Spinal cord (tissue), 10 donors: ENCODE data around the gene ATP10A. TPM values are rescaled to one million over a fixed set of nuclear protein-coding genes. Genes with fewer than 3 reads are reported as not detected.

ENCODE experiments used
- DNase-seq, 6 donors: peaks; one replicate each; pipeline versions ENCODE4 v3.0.0 to v3.0.0-alpha.2; 2013 to 2015; ENCODE audit warnings: low spot score in 6 of 6, low read depth in 4 of 6
- H3K27ac ChIP-seq: one replicate; pipeline ENCODE4 v1.5.1; 2013; ENCODE audit warnings: low read depth, low read length, control low read depth
- H3K27me3 ChIP-seq: one replicate; pipeline ENCODE4 v1.6.1; 2013; ENCODE audit warnings: low read length; ENCODE audit not compliant: control insufficient read depth, insufficient read depth
- H3K36me3 ChIP-seq: one replicate; pipeline ENCODE4 v1.6.1; 2013; ENCODE audit warnings: low read length; ENCODE audit not compliant: control insufficient read depth, insufficient read depth
- H3K4me1 ChIP-seq: one replicate; pipeline ENCODE4 v1.6.1; 2013; ENCODE audit warnings: low read length; ENCODE audit not compliant: control insufficient read depth, insufficient read depth
- H3K4me3 ChIP-seq: one replicate; pipeline ENCODE4 v1.5.1; 2013; ENCODE audit warnings: low read depth, low read length, control low read depth
- H3K9me3 ChIP-seq: one replicate; pipeline ENCODE4 v1.6.1; 2013; ENCODE audit warnings: low read length; ENCODE audit not compliant: control insufficient read depth, insufficient read depth
- WGBS: methylation state at CpG from one replicate; pipeline ENCODE4 v1.1.5; 2013; ENCODE audit warnings: missing lambda C conversion rate; ENCODE audit not compliant: insufficient coverage; 5-methylcytosine and 5-hydroxymethylcytosine counted together
- polyA plus RNA-seq, 2 donors: library from polyadenylated mRNA; unstranded; fragments of 120-200 nt; gene quantifications; one replicate each; pipeline ENCODE4 v1.2.1, GENCODE V29; 2013; ENCODE audit not compliant: insufficient read length in 2 of 2
- total RNA-seq, 2 donors: library from RNA; depleted of rRNA in 1 of 2; stranded (reverse); fragments of 120-200 nt in 1 of 2; fragments of >200 nt in 1 of 2; gene quantifications; one replicate each; pipeline versions ENCODE4 v1.2.3 to v1.2.4, GENCODE V29; 2013 to 2014
- donor health status: healthy.

Gene ATP10A
- total and polyA plus RNA-seq, 4 donors, result 3.6 to 5.4 (median 4.4) TPM

GRCh38 chr15:25849157-25849921, 13.8 kb downstream of the ATP10A start:
- Histone ChIP-seq H3K27ac (peak overlapping the region; percentile 65), H3K4me3 (no peak overlapping the region), H3K36me3 (no peaks in the 10 kb centered on the region), H3K27me3 (peaks cover 2% of the 10 kb centered on the region), H3K4me1 (peaks cover 29% of the 10 kb centered on the region), H3K9me3 (no peaks in the 10 kb centered on the region)
- DNase-seq, result peak in 4 of 6 donors; percentile 46 to 93 (median 62)
- 33% methylated on average over 7 of the region's 11 CpGs for WGBS

GRCh38 chr15:25848784-25849156, 14.4 kb downstream of the ATP10A start:
- H3K27ac ChIP-seq, result peak overlapping the region; percentile 65

DNA sequence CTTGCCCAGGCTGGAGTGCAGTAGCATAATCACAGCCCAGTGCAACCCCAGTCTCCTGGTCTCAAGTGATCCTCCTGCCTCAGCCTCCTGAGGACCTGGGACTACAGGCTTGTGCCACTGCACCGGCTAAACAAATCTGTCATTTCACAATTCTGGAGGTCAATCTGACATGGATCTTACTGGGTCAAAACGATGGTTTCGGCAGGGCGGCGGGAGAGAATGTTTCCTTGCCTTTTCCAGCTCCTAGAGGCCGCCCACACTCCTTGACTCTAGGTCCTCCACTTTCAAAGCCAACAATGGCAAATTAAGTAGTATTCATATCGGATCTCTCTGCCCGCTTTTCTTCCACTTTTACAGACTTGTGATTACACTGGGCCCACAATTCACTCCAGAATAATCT, 14.8 kb downstream of the ATP10A start:
- Histone ChIP-seq H3K27me3 (peaks cover 2% of the 10 kb centered on the region), H3K4me3 (no peak overlapping the region), H3K36me3 (no peaks in the 10 kb centered on the region), H3K4me1 (peaks cover 29% of the 10 kb centered on the region), H3K9me3 (no peaks in the 10 kb centered on the region), H3K27ac (no peak overlapping the region)
- no peak for DNase-seq
- WGBS, result 93% methylated on average over 7 of the region's 8 CpGs

More at GRCh38 chr15:25848784-25849156, 14.4 kb downstream of the ATP10A start:
- H3K36me3 ChIP-seq, result no peaks in the 10 kb centered on the region
- 66% methylated on average over 5 of the region's 5 CpGs for WGBS
- DNase-seq, result no peak
- peaks cover 29% of the 10 kb centered on the region for H3K4me1 ChIP-seq
- H3K27me3 ChIP-seq, result peaks cover 2% of the 10 kb centered on the region
- no peaks in the 10 kb centered on the region for H3K9me3 ChIP-seq
- no peak overlapping the region for H3K4me3 ChIP-seq

- no peak for DNase-seq
- Histone ChIP-seq H3K27ac (no peak overlapping the region), H3K4me1 (peaks cover 29% of the 10 kb centered on the region), H3K27me3 (peaks cover 2% of the 10 kb centered on the region), H3K36me3 (no peaks in the 10 kb centered on the region), H3K9me3 (no peaks in the 10 kb centered on the region), H3K4me3 (no peak overlapping the region)
- WGBS, result 55% methylated on average over 2 of the region's 2 CpGs
These were observed 16.1 kb downstream of the ATP10A start for GRCh38 chr15:25847051-25847450.

DNA sequence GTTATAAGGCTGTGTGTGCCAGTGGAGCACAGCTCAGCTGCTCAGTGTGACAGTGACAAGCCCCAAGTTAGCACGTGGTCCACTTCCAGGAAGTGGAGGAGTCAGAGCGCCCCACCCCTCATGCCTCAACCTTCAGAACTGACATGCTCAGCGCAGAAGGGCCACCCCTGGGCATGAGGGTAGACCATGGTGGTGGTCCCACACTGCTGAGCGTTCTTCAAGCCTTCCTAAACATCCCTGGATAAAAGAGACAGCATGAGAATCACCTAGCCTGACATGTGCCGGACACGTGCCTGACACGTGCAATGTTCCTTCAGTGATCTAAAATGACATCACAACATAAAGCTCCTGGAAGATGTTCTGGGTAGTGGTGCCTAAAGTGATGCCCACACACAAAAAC, 16.8 kb downstream of the ATP10A start:
- Histone ChIP-seq H3K4me1 (peaks cover 29% of the 10 kb centered on the region), H3K4me3 (no peak overlapping the region), H3K36me3 (no peaks in the 10 kb centered on the region), H3K27ac (no peak overlapping the region), H3K9me3 (no peaks in the 10 kb centered on the region), H3K27me3 (peaks cover 2% of the 10 kb centered on the region)
- WGBS, result 83% methylated on average over 4 of the region's 7 CpGs
- no peak for DNase-seq

DNA sequence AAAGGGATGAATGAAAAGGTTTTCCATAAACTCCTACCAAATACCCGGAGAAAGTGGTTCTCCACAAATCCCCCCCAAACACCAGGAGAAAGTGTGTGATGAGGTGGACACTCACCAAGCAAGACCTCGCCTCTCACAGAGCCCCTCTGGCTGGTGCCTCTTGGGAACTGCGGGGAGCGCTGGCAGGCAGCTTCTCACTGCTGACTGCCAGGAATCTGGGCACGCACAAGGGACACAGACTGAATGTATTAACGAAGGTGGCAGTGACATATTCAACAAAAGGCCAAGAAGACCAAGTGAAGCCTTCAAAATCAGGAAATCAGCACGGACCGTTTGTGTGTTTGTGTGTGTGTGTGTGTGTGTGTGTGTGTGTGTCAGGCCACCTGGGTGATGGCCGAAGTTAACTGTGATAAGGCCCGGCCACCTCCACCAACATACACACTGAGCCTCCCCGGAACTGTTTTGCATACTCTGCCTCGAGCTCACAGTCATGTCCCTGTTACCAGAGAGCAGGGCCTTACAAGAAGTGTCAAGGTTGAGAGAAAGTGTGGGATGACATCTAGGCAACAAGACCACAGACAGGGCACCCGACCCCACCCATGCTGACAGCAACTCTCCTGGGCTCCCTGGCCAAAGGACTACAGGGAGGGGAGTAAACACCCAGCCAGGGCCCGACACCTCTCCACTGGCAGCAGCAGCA, 18.0 kb downstream of the ATP10A start:
- no peaks in the 10 kb centered on the region for H3K9me3 ChIP-seq
- H3K27ac ChIP-seq, result no peak overlapping the region
- WGBS, result 58% methylated on average over 6 of the region's 14 CpGs
- H3K36me3 ChIP-seq, result no peaks in the 10 kb centered on the region
- no peaks in the 10 kb centered on the region for H3K27me3 ChIP-seq
- DNase-seq, result peak in 2 of 6 donors; percentile 44 to 63
- no peak overlapping the region for H3K4me3 ChIP-seq
- H3K4me1 ChIP-seq, result peaks cover 25% of the 10 kb centered on the region

DNA sequence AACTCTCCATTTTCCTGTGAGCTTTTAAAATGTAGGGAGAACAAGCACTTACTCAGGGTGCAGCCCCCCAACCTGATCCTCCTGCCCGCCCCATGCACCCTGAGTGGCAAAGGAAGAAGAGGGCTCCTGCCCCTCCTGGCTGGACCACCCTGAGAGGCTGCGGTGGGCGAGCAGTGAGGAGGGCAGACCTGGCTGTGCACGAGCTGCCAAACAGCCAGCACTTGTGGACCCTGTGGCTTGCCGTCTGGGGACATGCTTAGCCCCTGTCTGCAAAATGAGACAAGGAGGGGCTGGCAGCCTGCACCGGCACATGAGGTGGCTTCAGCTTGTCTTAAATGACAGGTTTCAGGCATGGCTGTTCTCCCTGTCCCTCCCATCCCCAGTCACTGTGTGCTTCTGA, 18.6 kb downstream of the ATP10A start:
- H3K4me1 ChIP-seq, result peaks cover 21% of the 10 kb centered on the region
- H3K4me3 ChIP-seq, result no peak overlapping the region
- 71% methylated on average over 6 of the region's 6 CpGs for WGBS
- H3K27me3 ChIP-seq, result no peaks in the 10 kb centered on the region
- no peak overlapping the region for H3K27ac ChIP-seq
- H3K9me3 ChIP-seq, result no peaks in the 10 kb centered on the region
- DNase-seq, result no peak
- no peaks in the 10 kb centered on the region for H3K36me3 ChIP-seq

- H3K36me3 ChIP-seq, result no peaks in the 10 kb centered on the region
- H3K4me3 ChIP-seq, result no peak overlapping the region
- peaks cover 17% of the 10 kb centered on the region for H3K4me1 ChIP-seq
- 60% methylated on average over 2 of the region's 7 CpGs for WGBS
- H3K9me3 ChIP-seq, result no peaks in the 10 kb centered on the region
- no peaks in the 10 kb centered on the region for H3K27me3 ChIP-seq
- no peak overlapping the region for H3K27ac ChIP-seq
- DNase-seq, result peak in 1 of 6 donors; percentile 57
These were observed 19.1 kb downstream of the ATP10A start for GRCh38 chr15:25844076-25844475.

DNA sequence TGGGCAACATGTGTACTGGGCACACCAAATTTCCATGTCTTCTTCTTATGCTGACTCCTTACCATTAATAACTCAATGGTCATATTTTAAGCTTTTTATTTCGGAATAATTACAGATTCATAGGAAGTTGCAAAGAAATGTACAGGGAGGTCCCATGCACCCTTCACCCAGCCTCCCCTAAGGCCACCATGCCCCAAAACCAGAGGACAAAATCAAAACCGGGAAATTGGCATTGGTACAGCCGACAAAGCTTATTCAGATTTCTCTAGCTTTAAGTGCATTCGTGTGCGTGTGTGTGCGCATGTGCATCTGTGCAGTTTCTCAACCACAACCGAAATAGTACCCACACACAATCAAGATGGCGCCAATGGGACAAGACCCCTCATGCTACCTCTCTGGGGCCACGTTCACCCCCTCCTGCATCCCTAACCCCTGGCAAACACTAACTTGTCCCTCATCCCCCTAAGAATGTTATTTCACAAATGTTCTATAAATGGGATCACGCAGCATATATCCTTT, 23.4 kb downstream of the ATP10A start:
- no peak for DNase-seq
- H3K27ac ChIP-seq, result no peak overlapping the region
- WGBS, result 88% methylated on average over 8 of the region's 10 CpGs
- no peaks in the 10 kb centered on the region for H3K36me3 ChIP-seq
- no peaks in the 10 kb centered on the region for H3K27me3 ChIP-seq
- H3K4me1 ChIP-seq, result peaks cover 3% of the 10 kb centered on the region
- no peaks in the 10 kb centered on the region for H3K9me3 ChIP-seq
- H3K4me3 ChIP-seq, result no peak overlapping the region

DNA sequence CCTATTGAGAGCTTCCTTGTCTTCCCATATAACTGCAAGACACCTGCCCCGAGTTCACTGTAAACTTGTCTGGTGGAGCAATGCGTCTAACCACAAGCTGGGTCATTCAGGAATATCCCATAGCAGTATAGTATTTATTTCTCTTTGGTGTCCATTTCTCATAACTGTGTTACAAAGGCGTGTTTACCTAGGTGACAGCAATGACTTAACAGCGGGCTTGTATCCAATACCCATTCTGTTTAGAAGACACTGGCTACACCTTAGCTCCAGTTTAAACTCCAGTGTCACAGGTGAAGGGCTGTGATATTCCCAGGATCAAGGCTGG, 24.3 kb downstream of the ATP10A start:
- Histone ChIP-seq H3K9me3 (no peaks in the 10 kb centered on the region), H3K27ac (no peak overlapping the region), H3K36me3 (no peaks in the 10 kb centered on the region), H3K4me3 (no peak overlapping the region), H3K4me1 (no peaks in the 10 kb centered on the region), H3K27me3 (no peaks in the 10 kb centered on the region)
- DNase-seq, result no peak
- WGBS, result no CpG with 5 or more reads among the region's 4 CpGs
